PFSK-1 (cell line): ENCODE measurements around the gene PDE3B.

Experiments
- POLR2AphosphoS5 ChIP-seq: IDR thresholded peaks from 2 replicates; pipeline ENCODE4 v1.6.1; 2012; ENCODE audit warnings: low read depth, mild to moderate bottlenecking, control low read depth, low read length, moderate library complexity
- TAF1 ChIP-seq: IDR thresholded peaks from 2 replicates; pipeline ENCODE4 v1.6.1; 2012; ENCODE audit warnings: low read length, control low read depth, borderline replicate concordance; ENCODE audit not compliant: insufficient read depth

GRCh38 chr11:14907411-14908213 is 264.0 kb downstream of the PDE3B start:
- no peak for TF ChIP-seq POLR2AphosphoS5
- no peak for TF ChIP-seq TAF1
